ENCODE measurements around the gene MCC.

GRCh38 chr5:113427871-113428574 is 60.2 kb downstream of the MCC start:
- TF ChIP-seq GLIS3 (CRISPR knock-in tag; IDR thresholded peaks at IDR 0.05) (no peak), ZFP3 (CRISPR knock-in tag; IDR thresholded peaks at IDR 0.05) (no peak), ARNTL (CRISPR knock-in tag; IDR thresholded peaks at IDR 0.05; ENCODE audit: borderline replicate concordance, low read depth) (no peak), ZFP30 (CRISPR knock-in tag; IDR thresholded peaks at IDR 0.05) (no peak), ZC3H10 (CRISPR knock-in tag; IDR thresholded peaks at IDR 0.05) (no peak), CSDC2 (CRISPR knock-in tag; IDR thresholded peaks at IDR 0.05) (no peak), RARB (CRISPR knock-in tag; IDR thresholded peaks at IDR 0.05) (no peak), TCF4 (CRISPR knock-in tag; IDR thresholded peaks at IDR 0.05; ENCODE audit: borderline replicate concordance) (no peak)
